HepG2 (cell line): ENCODE results near the gene SYMPK.

Experiments used
- ATF1 ChIP-seq: IDR thresholded peaks from 2 replicates; pipeline ENCODE4 v1.6.1; 2016; ENCODE audit warnings: mild to moderate bottlenecking, control low read depth
- CTCF ChIP-seq: sonication (generic); formaldehyde crosslinking; IDR thresholded peaks from 2 replicates; pipeline ENCODE4 v1.5.0; 2020; ENCODE audit warnings: mild to moderate bottlenecking, missing genetic modification reagents, moderate library complexity
- PBX3 ChIP-seq: sonication (generic); formaldehyde crosslinking; IDR thresholded peaks from 2 replicates; pipeline ENCODE4 v1.8.1; 2023; ENCODE audit warnings: missing genetic modification reagents, inconsistent platforms, borderline replicate concordance
- PRDM10 ChIP-seq: sonication (generic); formaldehyde crosslinking; IDR thresholded peaks from 2 replicates; pipeline ENCODE4 v1.4.0; 2020; ENCODE audit warnings: low read depth, missing genetic modification reagents
- ZHX1 ChIP-seq: sonication (generic); formaldehyde crosslinking; IDR thresholded peaks from 2 replicates; pipeline ENCODE4 v1.8.1; 2022; ENCODE audit warnings: low read depth, mild to moderate bottlenecking, missing genetic modification reagents
- ZNF747 ChIP-seq: sonication (generic); formaldehyde crosslinking; IDR thresholded peaks from 2 replicates; pipeline ENCODE4 v1.8.1; 2023; ENCODE audit warnings: missing genetic modification reagents, mild to moderate bottlenecking, borderline replicate concordance

GRCh38 chr19:45864629-45865082 is 1.7 kb upstream of the SYMPK start:
- TF ChIP-seq PBX3 (no peak), ATF1 (CRISPR knock-in tag) (no peak), ZHX1 (CRISPR knock-in tag) (no peak), CTCF (CRISPR knock-in tag) (no peak), ZNF747 (no peak), PRDM10 (CRISPR knock-in tag) (no peak)
